ENCODE measurements around the gene RAVER1. TPM values are rescaled to one million over a fixed set of nuclear protein-coding genes. Genes with fewer than 3 reads are reported as not detected.

RAVER1 gene
- total and polyA plus RNA-seq, 9 of the 15 experiments (the other 6 are each of a cell fraction or from before 2014, with no cell fraction given): 0.06 to 113 (median 7.0) TPM

DNA sequence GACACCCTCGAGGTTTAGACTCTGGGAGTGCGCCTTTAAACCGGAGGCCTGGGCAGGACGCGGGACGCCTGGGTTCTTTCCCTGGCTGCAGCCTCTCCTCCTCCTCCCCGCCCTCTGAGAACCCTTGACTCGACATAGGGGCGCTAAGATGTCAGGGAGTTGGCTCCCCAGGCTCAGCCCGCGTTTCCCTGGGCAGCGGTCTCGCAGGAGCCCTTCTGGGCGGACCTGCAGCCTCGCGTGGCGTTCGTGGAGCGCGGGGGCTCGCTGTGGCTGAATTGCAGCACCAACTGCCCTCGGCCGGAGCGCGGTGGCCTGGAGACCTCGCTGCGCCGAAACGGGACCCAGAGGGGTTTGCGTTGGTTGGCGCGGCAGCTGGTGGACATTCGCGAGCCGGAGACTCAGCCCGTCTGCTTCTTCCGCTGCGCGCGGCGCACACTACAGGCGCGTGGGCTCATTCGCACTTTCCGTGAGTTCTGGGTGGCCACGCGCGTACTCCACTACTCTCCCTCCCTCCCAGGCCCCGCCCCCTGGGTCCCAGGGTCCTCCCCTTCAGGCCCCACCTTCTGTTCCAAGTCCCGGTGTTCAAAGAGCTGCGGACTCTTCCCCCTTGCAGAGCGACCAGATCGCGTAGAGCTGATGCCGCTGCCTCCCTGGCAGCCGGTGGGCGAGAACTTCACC is 42.3 kb downstream of the RAVER1 start (continued):
- TF ChIP-seq, protein P1, sequence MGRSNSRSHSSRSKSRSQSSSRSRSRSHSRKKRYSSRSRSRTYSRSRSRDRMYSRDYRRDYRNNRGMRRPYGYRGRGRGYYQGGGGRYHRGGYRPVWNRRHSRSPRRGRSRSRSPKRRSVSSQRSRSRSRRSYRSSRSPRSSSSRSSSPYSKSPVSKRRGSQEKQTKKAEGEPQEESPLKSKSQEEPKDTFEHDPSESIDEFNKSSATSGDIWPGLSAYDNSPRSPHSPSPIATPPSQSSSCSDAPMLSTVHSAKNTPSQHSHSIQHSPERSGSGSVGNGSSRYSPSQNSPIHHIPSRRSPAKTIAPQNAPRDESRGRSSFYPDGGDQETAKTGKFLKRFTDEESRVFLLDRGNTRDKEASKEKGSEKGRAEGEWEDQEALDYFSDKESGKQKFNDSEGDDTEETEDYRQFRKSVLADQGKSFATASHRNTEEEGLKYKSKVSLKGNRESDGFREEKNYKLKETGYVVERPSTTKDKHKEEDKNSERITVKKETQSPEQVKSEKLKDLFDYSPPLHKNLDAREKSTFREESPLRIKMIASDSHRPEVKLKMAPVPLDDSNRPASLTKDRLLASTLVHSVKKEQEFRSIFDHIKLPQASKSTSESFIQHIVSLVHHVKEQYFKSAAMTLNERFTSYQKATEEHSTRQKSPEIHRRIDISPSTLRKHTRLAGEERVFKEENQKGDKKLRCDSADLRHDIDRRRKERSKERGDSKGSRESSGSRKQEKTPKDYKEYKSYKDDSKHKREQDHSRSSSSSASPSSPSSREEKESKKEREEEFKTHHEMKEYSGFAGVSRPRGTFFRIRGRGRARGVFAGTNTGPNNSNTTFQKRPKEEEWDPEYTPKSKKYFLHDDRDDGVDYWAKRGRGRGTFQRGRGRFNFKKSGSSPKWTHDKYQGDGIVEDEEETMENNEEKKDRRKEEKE (IDR thresholded peaks at IDR 0.05; ENCODE audit: borderline replicate concordance in 1 of 2, control insufficient read depth in 1 of 2, low read depth in 2 of 2, low read length in 1 of 2): no peak
- TF ChIP-seq, protein P2, sequence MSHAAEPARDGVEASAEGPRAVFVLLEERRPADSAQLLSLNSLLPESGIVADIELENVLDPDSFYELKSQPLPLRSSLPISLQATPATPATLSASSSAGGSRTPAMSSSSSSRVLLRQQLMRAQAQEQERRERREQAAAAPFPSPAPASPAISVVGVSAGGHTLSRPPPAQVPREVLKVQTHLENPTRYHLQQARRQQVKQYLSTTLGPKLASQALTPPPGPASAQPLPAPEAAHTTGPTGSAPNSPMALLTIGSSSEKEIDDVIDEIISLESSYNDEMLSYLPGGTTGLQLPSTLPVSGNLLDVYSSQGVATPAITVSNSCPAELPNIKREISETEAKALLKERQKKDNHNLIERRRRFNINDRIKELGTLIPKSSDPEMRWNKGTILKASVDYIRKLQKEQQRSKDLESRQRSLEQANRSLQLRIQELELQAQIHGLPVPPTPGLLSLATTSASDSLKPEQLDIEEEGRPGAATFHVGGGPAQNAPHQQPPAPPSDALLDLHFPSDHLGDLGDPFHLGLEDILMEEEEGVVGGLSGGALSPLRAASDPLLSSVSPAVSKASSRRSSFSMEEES (CRISPR knock-in tag; IDR thresholded peaks at IDR 0.05): no peak
- TF ChIP-seq BACH1 (tag; IDR thresholded peaks at IDR 0.05) (no peak), FOXA1 (IDR thresholded peaks at IDR 0.05; ENCODE audit: borderline replicate concordance) (no peak), SMC3 (conservative IDR thresholded peaks at IDR 0.05; ENCODE audit: insufficient read depth, low read depth, low read length) (no peak), HMG20A (CRISPR knock-in tag; conservative IDR thresholded peaks at IDR 0.05) (no peak), ZNF511 (CRISPR knock-in tag; IDR thresholded peaks at IDR 0.05) (no peak; the same call in 1 of the 2 replicates), PCBP2 (IDR thresholded peaks at IDR 0.05; ENCODE audit: low read depth, low read length, poor library complexity, severe bottlenecking) (no peak), RERE (CRISPR knock-in tag; IDR thresholded peaks at IDR 0.05; ENCODE audit: borderline replicate concordance) (no peak), SUPT5H (IDR thresholded peaks at IDR 0.05) (peak; percentile 80), IFI16 (CRISPR knock-in tag; IDR thresholded peaks at IDR 0.05) (no peak), L3MBTL2 (IDR thresholded peaks at IDR 0.05) (0 out of 2 replicates have a peak, but pooled peaks have one; percentile 5), ARNT (IDR thresholded peaks at IDR 0.05) (no peak), EZH2 (IDR thresholded peaks at IDR 0.05; ENCODE audit: borderline replicate concordance, low read depth, low read length) (no peak), CTBP1 (IDR thresholded peaks at IDR 0.05; ENCODE audit: borderline replicate concordance) (0 out of 2 replicates have a peak, but pooled peaks have one; percentile 39), POLR2B (IDR thresholded peaks at IDR 0.05; ENCODE audit: low read depth, partially characterized antibody) (peak; percentile 68)

Data from K562 (cell line).